ENCODE data around the gene GALNT6.

- TF ChIP-seq EZH2 (IDR thresholded peaks at IDR 0.05; ENCODE audit: insufficient read depth, poor library complexity, severe bottlenecking) (no peak), EZH2phosphoT487 (IDR thresholded peaks at IDR 0.05; ENCODE audit: insufficient read depth, low read depth) (no peak)
Observed at GRCh38 chr12:51405801-51406207, 14.6 kb upstream of the GALNT6 start.

Measured in GM23248 (cell line).